ENCODE results near the gene DKC1.

The DKC1 gene

GRCh38 chrX:154738011-154738738 lies 24.5 kb upstream of the DKC1 start:
- DNase-seq, result peak; percentile 42

GRCh38 chrX:154739952-154740465 lies 22.7 kb upstream of the DKC1 start:
- DNase-seq, result no peak

DNA sequence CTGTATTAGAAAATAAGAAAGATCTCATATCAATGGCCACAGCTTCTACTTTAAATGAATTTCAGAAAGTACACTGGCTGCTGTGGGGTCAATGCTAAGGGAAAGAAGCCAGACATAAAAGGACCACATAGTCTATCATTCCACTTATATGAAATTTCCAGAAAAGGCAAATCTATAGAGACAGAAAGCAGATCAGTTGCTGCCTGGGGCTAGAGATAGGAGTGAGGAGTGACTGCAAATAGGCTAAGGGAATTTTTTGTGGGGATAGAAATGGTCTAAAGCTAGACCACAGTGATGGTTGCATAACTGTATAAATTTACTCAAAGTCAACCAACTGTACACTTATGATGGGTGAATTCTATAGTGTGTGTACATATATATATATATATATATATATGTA lies 20.1 kb upstream of the DKC1 start:
- no peak for DNase-seq

GRCh38 chrX:154748712-154749339 lies 13.8 kb upstream of the DKC1 start:
- peak; percentile 83 for DNase-seq

- no peak for DNase-seq
These were observed 12.8 kb upstream of the DKC1 start for GRCh38 chrX:154749856-154750255.

- DNase-seq, result peak; percentile 45
These were observed 12.1 kb upstream of the DKC1 start, which contains the start of gene GAB3 for GRCh38 chrX:154750301-154751202. Gene GAB3, minus strand, starts transcription at chrX:154751077. Its CDS starts 52 bp downstream, at chrX:154751025.

GRCh38 chrX:154751203-154751668 lies 11.4 kb upstream of the DKC1 start:
- no peak for DNase-seq

GRCh38 chrX:154751669-154752271 lies 10.9 kb upstream of the DKC1 start:
- DNase-seq, result no peak

DNA sequence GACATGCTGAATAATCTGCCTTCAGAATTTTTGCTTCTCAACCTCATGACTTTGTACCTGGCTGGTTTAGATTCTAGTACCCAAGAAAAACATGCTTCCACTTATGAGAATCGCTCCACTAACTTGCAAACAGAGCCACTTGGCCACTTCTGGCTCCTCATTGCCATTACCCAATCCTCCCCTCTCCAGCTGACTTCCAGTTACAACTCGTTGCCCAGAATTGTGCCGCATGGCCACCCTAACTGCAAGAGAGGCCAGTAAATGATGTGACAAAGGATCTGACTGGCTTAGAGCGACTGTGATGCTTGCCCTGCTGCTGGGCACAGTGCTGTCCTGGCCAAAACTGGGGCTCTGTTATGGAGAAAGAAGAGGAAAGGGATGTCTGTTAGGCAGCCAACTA lies 4.0 kb upstream of the DKC1 start:
- DNase-seq, result no peak

GRCh38 chrX:154761977-154762536 lies 607 bp upstream of the DKC1 start:
- DNase-seq, result peak; percentile 13

- no peak for DNase-seq
These were observed 12.0 kb downstream of the DKC1 start for GRCh38 chrX:154774622-154775021.

DNA sequence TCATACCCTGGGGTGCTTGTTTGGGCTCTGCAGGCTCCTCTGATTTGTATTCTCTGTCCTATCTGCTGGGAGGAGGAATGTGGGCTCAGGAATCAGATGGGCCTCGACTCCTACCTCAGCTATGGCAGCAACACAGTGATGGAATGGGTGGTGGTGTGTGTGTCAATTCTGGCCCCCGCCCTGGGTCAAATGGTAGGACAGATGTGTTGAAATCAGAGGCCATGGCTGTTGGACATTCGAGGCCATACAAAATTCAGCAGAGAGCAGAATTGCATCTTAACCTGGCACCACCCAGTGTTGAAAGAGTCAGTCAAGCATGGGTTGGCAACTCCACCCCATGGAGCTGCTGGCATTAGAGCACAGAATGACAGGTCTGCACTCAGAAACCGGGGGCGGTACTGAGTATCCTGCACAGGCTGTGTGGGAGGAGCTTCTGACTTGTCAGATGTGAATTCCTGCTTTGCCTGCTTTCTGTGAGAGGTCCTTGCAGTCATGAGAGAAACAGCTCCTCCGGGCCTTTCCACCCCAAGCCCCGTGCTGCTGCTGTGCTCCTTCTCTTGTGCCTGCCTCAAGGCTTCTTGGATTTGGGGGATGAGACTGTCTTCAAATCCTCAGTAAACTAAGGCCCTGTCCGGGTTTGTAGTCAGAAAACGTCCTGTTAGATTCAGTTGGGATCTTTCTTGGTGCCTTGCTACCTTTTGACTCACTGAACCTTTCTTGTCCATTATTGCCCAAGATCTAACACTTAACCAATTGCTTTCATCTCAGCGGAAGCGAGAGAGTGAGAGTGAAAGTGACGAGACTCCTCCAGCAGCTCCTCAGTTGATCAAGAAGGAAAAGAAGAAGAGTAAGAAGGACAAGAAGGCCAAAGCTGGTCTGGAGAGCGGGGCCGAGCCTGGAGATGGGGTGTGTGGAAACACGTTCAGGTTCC lies 13.0 kb downstream of the DKC1 start:
- no peak for DNase-seq

GRCh38 chrX:154776753-154777152 lies 14.1 kb downstream of the DKC1 start:
- no peak for DNase-seq

DNA sequence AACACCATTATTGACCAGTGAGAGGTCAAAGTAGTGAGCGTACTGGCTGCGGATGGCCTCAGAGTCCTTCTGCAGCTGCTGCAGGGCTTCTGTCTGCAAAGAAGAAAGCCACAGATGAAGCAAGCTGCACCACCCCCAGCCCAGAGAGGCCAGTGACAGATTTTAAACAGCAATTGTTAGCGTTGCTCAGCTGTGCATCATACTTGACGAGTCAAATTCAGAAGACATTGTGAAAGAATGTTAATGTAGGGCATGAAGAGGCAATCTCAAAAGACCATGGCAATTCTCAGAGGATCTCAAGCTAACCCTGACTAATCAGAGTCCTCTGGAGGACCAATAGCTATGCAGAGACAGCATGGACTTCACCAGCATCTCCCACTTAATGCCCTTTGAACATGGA lies 16.6 kb downstream of the DKC1 start:
- no peak for DNase-seq

- no peak for DNase-seq
These were observed 18.3 kb downstream of the DKC1 start for GRCh38 chrX:154780968-154781367.

DNA sequence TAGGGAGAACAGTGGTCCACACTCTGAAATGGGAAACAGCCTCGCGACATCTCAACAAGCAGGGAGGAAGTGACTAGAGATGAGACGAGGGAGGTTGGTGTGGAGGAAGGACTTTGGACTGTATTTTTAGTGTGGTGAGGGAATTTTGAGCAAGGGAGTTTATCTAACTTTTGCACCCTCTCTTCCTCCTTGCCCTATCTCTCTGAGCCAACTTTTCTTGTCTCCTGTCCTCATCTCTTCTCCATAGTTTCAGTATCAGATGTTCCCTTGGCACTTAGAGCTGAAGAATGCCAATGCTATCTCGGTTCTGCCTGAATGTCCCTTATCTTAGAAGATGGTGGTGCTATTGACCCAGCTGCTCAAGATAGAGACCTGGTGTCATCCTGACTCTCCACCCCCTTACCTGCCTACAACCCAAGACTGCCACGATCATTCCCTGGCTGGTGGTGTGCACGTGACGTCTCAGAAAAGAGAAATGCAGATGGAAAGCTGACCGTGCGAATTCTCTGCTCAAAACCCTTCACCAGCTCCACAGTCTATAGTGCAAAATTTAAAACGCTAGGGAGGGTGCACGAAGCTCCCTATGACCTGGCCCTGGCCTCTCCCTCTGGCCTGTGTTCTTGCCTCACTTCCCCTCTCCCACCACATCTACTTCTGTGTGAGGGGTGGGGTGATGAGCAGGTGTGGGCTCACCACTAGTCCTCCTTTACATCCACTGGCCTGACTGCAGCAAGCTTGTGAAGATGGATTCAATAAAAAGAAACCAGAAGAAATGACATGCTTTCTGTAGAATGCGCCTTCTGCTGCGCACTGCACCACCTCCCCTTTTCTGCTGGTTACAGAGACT lies 21.7 kb downstream of the DKC1 start:
- DNase-seq, result no peak

- no peak for DNase-seq
These were observed 23.1 kb downstream of the DKC1 start for GRCh38 chrX:154785716-154786115.

DNA sequence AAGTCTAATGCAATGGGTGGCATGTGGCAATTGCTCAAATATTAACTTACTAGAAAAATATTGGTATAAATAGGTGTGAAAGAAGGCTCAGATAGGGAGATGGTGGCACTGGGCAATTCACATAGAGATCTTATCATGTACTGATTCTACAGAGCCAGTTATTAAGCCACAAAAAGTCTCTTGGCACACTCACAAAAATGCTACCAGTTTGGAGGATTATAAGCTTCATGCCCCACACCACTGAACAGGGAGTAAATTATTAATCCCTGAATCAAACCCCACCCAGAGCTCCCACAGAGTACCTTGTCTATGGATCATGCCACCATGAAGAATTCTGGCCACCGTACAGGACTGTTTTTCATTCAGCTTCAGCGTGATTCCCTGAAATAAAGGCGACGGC lies 28.8 kb downstream of the DKC1 start:
- no peak for DNase-seq

DNA sequence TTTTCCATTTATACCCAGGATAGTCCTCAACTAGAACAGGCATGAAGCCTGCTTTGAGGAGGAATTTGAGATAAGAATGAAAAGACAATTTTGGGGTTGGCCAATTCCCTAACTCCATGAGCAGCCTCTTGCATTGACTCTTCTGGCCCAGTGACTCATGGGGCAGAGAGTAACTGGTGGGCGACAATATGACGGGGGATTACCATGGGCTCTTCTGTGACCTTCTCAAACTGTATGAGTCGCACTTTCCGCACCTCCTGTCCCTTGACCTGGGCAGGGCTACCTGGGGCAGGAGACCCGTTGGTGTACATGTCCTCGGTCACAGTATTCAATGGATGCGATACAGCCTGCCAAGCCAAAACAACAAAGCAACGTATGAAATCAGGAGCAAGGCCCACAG lies 29.3 kb downstream of the DKC1 start:
- DNase-seq, result no peak

DNA sequence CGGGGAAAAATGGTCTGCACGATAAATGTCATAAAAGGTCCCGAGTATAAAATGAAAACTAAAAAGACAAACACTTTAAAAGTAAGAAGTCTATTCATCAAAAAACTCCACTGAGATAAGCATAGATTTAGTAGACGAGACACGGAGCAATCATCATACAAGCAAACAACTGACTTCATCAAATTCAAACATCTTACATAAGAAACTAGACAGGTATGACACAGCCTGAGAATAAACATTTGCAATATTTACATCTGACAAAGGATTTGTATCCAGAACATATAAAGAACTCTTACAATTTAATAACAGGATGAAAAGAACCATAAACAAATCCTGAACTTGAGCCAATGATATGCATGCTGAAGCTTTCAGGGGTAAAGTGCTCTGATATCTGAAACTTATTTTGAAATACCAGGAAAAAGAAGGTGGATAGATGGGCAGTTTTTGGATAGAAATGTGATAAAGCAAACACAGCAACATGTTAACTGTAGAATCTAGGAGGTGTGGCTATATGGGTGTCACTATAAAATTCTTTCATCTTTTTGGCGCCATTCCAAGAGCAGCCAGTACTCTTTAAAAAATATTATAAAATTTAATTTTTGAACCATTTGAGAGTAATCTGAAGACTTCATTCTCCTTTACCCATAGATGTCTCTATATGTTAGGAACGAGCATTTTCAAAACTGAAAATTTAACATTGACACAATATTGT lies 30.6 kb downstream of the DKC1 start:
- DNase-seq, result no peak
